Limb (tissue), 2 donors: ENCODE results near the gene EYA3.
A peak's percentile ranks its signal among the peaks of the same experiment; 100 is the strongest.
"Not testable (repeated sequence)": the region's sequence is repeated elsewhere in the genome, so short reads cannot be mapped to it uniquely, and the experiment has no call there.

ENCODE experiments used
- DNase-seq, 2 donors: peaks; one replicate each; pipeline ENCODE4 v3.0.0-alpha.2; 2016; ENCODE audit errors: extremely low spot score in 2 of 2

The EYA3 gene

GRCh38 chr1:28028873-28029654 is 59.3 kb downstream of the EYA3 start:
- DNase-seq: no peak

- no peak for DNase-seq
Observed at GRCh38 chr1:28027660-28028059, 60.8 kb downstream of the EYA3 start.

- DNase-seq: no peak
Observed at GRCh38 chr1:28027238-28027637, 61.2 kb downstream of the EYA3 start.

GRCh38 chr1:28026329-28026728 is 62.1 kb downstream of the EYA3 start:
- DNase-seq: no peak

- no peak for DNase-seq
Observed at GRCh38 chr1:28021064-28021463, 67.3 kb downstream of the EYA3 start.

- no peak for DNase-seq
Observed at GRCh38 chr1:28010969-28011368, 77.4 kb downstream of the EYA3 start.

- not testable (repeated sequence) for DNase-seq
Observed at GRCh38 chr1:28003117-28003516, 85.3 kb downstream of the EYA3 start.

- DNase-seq: no peak
Observed at GRCh38 chr1:28002600-28002999, 85.8 kb downstream of the EYA3 start.

GRCh38 chr1:27999055-27999454 is 89.4 kb downstream of the EYA3 start:
- no peak for DNase-seq

GRCh38 chr1:27994526-27994925 is 93.9 kb downstream of the EYA3 start:
- not testable (repeated sequence) for DNase-seq

GRCh38 chr1:27994060-27994459 is 94.3 kb downstream of the EYA3 start:
- no peak for DNase-seq

- no peak for DNase-seq
Observed at GRCh38 chr1:27993241-27993640, 95.2 kb downstream of the EYA3 start.

GRCh38 chr1:27992276-27992675 is 96.1 kb downstream of the EYA3 start:
- DNase-seq: no peak

- DNase-seq: no peak
Observed at GRCh38 chr1:27990920-27991537, 97.4 kb downstream of the EYA3 start.

- DNase-seq: peak in 1 of 2 donors; percentile 15
Observed at GRCh38 chr1:27981145-27981544, 107.3 kb downstream of the EYA3 start.

- no peak for DNase-seq
Observed at GRCh38 chr1:27980216-27980845, 108.1 kb downstream of the EYA3 start.

- no peak for DNase-seq
Observed at GRCh38 chr1:27979859-27980201, 108.6 kb downstream of the EYA3 start.

- peak in 1 of 2 donors; percentile 76 for DNase-seq
Observed at GRCh38 chr1:27979151-27979858, 109.1 kb downstream of the EYA3 start.

- no peak for DNase-seq
Observed at GRCh38 chr1:27974417-27974781, 114.0 kb downstream of the EYA3 start.

GRCh38 chr1:27973771-27974416 is 114.5 kb downstream of the EYA3 start:
- peak in 1 of 2 donors; percentile 12 for DNase-seq

- no peak for DNase-seq
Observed at GRCh38 chr1:27972141-27972540, 116.3 kb downstream of the EYA3 start.

- DNase-seq: no peak
Observed at GRCh38 chr1:27971674-27972073, 116.7 kb downstream of the EYA3 start.
